ENCODE data around the gene SSUH2.

SSUH2 gene

GRCh38 chr3:8646313-8646938 is 1.8 kb upstream of the SSUH2 start:
- no peak overlapping the region for H3K4me3 ChIP-seq
- no peak overlapping the region for H3K27ac ChIP-seq

GRCh38 chr3:8645712-8646111 is 1.1 kb upstream of the SSUH2 start:
- Histone ChIP-seq H3K4me3 (no peak overlapping the region), H3K27ac (no peak overlapping the region)

- H3K27ac ChIP-seq = no peak overlapping the region
Observed at GRCh38 chr3:8643693-8644365, 769 bp downstream of the SSUH2 start.

GRCh38 chr3:8642001-8642400 is 2.6 kb downstream of the SSUH2 start:
- no peak overlapping the region for H3K4me3 ChIP-seq
- H3K27ac ChIP-seq = no peak overlapping the region

More at GRCh38 chr3:8643693-8644365, 769 bp downstream of the SSUH2 start:
- no peak overlapping the region for H3K4me3 ChIP-seq

- Histone ChIP-seq H3K4me3 (no peak overlapping the region), H3K27ac (no peak overlapping the region)
Observed at GRCh38 chr3:8641472-8641871, 3.1 kb downstream of the SSUH2 start.

GRCh38 chr3:8640223-8640622 is 4.4 kb downstream of the SSUH2 start:
- H3K27ac ChIP-seq = no peak overlapping the region
- H3K4me3 ChIP-seq = no peak overlapping the region

GRCh38 chr3:8639659-8640000 is 5.0 kb downstream of the SSUH2 start:
- Histone ChIP-seq H3K27ac (no peak overlapping the region), H3K4me3 (no peak overlapping the region)

GRCh38 chr3:8638994-8639658 is 5.5 kb downstream of the SSUH2 start:
- Histone ChIP-seq H3K4me3 (no peak overlapping the region), H3K27ac (no peak overlapping the region)

- Histone ChIP-seq H3K27ac (no peak overlapping the region), H3K4me3 (no peak overlapping the region)
Observed at GRCh38 chr3:8637348-8637747, 7.2 kb downstream of the SSUH2 start.

GRCh38 chr3:8635631-8636030 is 9.0 kb downstream of the SSUH2 start:
- H3K4me3 ChIP-seq = no peak overlapping the region
- no peak overlapping the region for H3K27ac ChIP-seq

- no peak overlapping the region for H3K27ac ChIP-seq
- no peak overlapping the region for H3K4me3 ChIP-seq
Observed at GRCh38 chr3:8635125-8635524, 9.5 kb downstream of the SSUH2 start.

GRCh38 chr3:8632402-8633237 is 12.0 kb downstream of the SSUH2 start:
- no peak overlapping the region for H3K4me3 ChIP-seq
- peak overlapping the region in 1 of 21 experiments; percentile 35 for H3K27ac ChIP-seq

GRCh38 chr3:8631661-8632060 is 12.9 kb downstream of the SSUH2 start:
- Histone ChIP-seq H3K4me3 (no peak overlapping the region), H3K27ac (no peak overlapping the region)

- peak overlapping the region in 9 of 21 experiments; percentile 4 to 69 (median 28) for H3K27ac ChIP-seq
- H3K4me3 ChIP-seq = no peak overlapping the region
Observed at GRCh38 chr3:8629151-8630021, 15.2 kb downstream of the SSUH2 start.

- no peak overlapping the region for H3K27ac ChIP-seq
- no peak overlapping the region for H3K4me3 ChIP-seq
Observed at GRCh38 chr3:8627949-8628348, 16.6 kb downstream of the SSUH2 start.

- H3K27ac ChIP-seq = no peak overlapping the region
- H3K4me3 ChIP-seq = no peak overlapping the region
Observed at GRCh38 chr3:8627201-8627940, 17.2 kb downstream of the SSUH2 start.

- H3K4me3 ChIP-seq = no peak overlapping the region
- H3K27ac ChIP-seq = no peak overlapping the region
Observed at GRCh38 chr3:8625991-8626390, 18.6 kb downstream of the SSUH2 start.

- H3K27ac ChIP-seq = no peak overlapping the region
- no peak overlapping the region for H3K4me3 ChIP-seq
Observed at GRCh38 chr3:8624612-8625011, 20.0 kb downstream of the SSUH2 start.

- H3K27ac ChIP-seq = no peak overlapping the region
Observed at GRCh38 chr3:8623741-8624140, 20.9 kb downstream of the SSUH2 start.

More at GRCh38 chr3:8623741-8624140, 20.9 kb downstream of the SSUH2 start:
- no peak overlapping the region for H3K4me3 ChIP-seq
